Caco-2 (cell line): ENCODE results near the gene MEF2B. TPM values are rescaled to one million over a fixed set of nuclear protein-coding genes. Genes with fewer than 3 reads are reported as not detected.

Source experiments
- BruUV-seq: library from RNA; stranded (reverse); fragments of 400-500 nt; replicated peaks from 2 replicates; lab custom pipeline; 2021; lab: Mats Ljungman, UMichigan
- CTCF ChIA-PET: fragments of 300-600 bp; sonication (Branson Sonifier 250); formaldehyde crosslinking; loops from one replicate; lab custom pipeline; 2022; ENCODE audit warnings: antibody characterized with exemption; lab: Charles Lee
- POLR2A ChIA-PET: fragments of 300-600 bp; sonication (Branson Sonifier 250); formaldehyde crosslinking; loops from one replicate; lab custom pipeline; 2022; ENCODE audit warnings: antibody characterized with exemption; lab: Charles Lee
- DNase-seq, 2 experiments: peaks; one replicate each; pipeline versions ENCODE4 v3.0.0 to v3.0.0-alpha.2; 2020 to 2022
- H3K27me3 ChIP-seq: replicated peaks from 2 replicates; pipeline ENCODE4 v1.6.0; 2011; ENCODE audit warnings: low read length; ENCODE audit not compliant: control insufficient read depth, insufficient read depth
- H3K36me3 ChIP-seq: 2 replicates; pipeline ENCODE4 v1.5.1; 2011; ENCODE audit warnings: low read length; ENCODE audit not compliant: control insufficient read depth, insufficient read depth
- H3K4me1 ChIP-seq: fragments of 250-450 bp; sonication (Bioruptor Pico); 2 replicates; pipeline ENCODE4 v1.5.1; 2020; ENCODE audit warnings: mild to moderate bottlenecking
- H3K4me3 ChIP-seq: 2 replicates; pipeline ENCODE4 v1.5.1; 2011; ENCODE audit warnings: low read depth, mild to moderate bottlenecking, control low read depth, low read length
- H3K9me3 ChIP-seq: fragments of 250-450 bp; sonication (Bioruptor Pico); 2 replicates; pipeline ENCODE4 v1.5.1; 2020; ENCODE audit warnings: mild to moderate bottlenecking, moderate library complexity
- H3K27ac Mint-ChIP-seq: one replicate; pipeline ENCODE4 v1.8.0; 2022; ENCODE audit warnings: mixed read lengths; ENCODE audit not compliant: unreplicated experiment
- H3K27me3 Mint-ChIP-seq: one replicate; pipeline ENCODE4 v1.8.0; 2022; ENCODE audit warnings: mixed read lengths; ENCODE audit not compliant: insufficient read depth, unreplicated experiment
- H3K36me3 Mint-ChIP-seq: one replicate; pipeline ENCODE4 v1.8.0; 2022; ENCODE audit warnings: mild to moderate bottlenecking, mixed read lengths; ENCODE audit not compliant: insufficient read depth, unreplicated experiment
- H3K4me1 Mint-ChIP-seq: one replicate; pipeline ENCODE4 v1.8.0; 2022; ENCODE audit warnings: low read depth, mixed read lengths; ENCODE audit not compliant: unreplicated experiment
- H3K4me3 Mint-ChIP-seq: one replicate; pipeline ENCODE4 v1.8.0; 2022; ENCODE audit warnings: mild to moderate bottlenecking, moderate library complexity, mixed read lengths; ENCODE audit not compliant: unreplicated experiment
- H3K9me3 Mint-ChIP-seq: one replicate; pipeline ENCODE4 v1.8.0; 2022; ENCODE audit warnings: mixed read lengths; ENCODE audit not compliant: unreplicated experiment
- CTCF ChIP-seq, 2 experiments: fragments of 200-600 bp in 1 of 2; IDR thresholded peaks; 1 replicate in 1 of 2; 2 replicates in 1 of 2; pipeline versions ENCODE4 v1.5.1 to v1.8.0; 2011 to 2022; ENCODE audit warnings: antibody characterized with exemption in 1 of 2, control low read depth in 1 of 2, inconsistent platforms in 1 of 2, low read depth in 1 of 2, low read length in 1 of 2, mild to moderate bottlenecking in 1 of 2, moderate library complexity in 1 of 2; ENCODE audit not compliant: insufficient read depth in 1 of 2, severe bottlenecking in 1 of 2, unreplicated experiment in 1 of 2
- intact Hi-C: fragments of 100-400 bp; cut with micrococcal nuclease; formaldehyde crosslinking; loops from one replicate; pipeline ENCODE4 v1.10.0; 2022; ENCODE audit not compliant: unreplicated experiment
- total RNA-seq: library from RNA; stranded (reverse); gene quantifications from 2 replicates; pipeline ENCODE4 v1.2.3, GENCODE V29; 2022

MEF2B gene
- total RNA-seq, 1 experiment from 2014 or later, result 0.82 TPM

GRCh38 chr19:19131989-19132388 lies 38.1 kb downstream of the MEF2B start:
- Mint-ChIP-seq H3K36me3 (peaks cover 11% of the 10 kb centered on the region), H3K4me1 (no peaks in the 10 kb centered on the region), H3K4me3 (no peak overlapping the region), H3K27ac (no peak overlapping the region), H3K9me3 (no peaks in the 10 kb centered on the region), H3K27me3 (no peaks in the 10 kb centered on the region)
- Histone ChIP-seq H3K27me3 (no peaks in the 10 kb centered on the region), H3K9me3 (peaks cover 21% of the 10 kb centered on the region), H3K4me1 (no peaks in the 10 kb centered on the region), H3K4me3 (no peak overlapping the region), H3K36me3 (no peaks in the 10 kb centered on the region)
- TF ChIP-seq CTCF (IDR thresholded peaks at IDR 0.05; ENCODE audit: insufficient read depth in 1 of 2, low read depth in 1 of 2, low read length in 1 of 2, severe bottlenecking in 1 of 2, unreplicated experiment in 1 of 2), result no peak
- no peak for DNase-seq
- POLR2A ChIA-PET, result no interaction called here
- intact Hi-C loops, result no loop called here
- CTCF ChIA-PET, result no interaction called here
- no TSS peak for BruUV-seq

GRCh38 chr19:19126102-19126501 lies 44.0 kb downstream of the MEF2B start:
- Histone ChIP-seq H3K36me3 (no peaks in the 10 kb centered on the region), H3K27me3 (no peaks in the 10 kb centered on the region), H3K4me3 (no peak overlapping the region), H3K4me1 (no peaks in the 10 kb centered on the region), H3K9me3 (0 out of 2 replicates have a peak, but pooled peaks cover 2% of the 10 kb centered on the region)
- H3K27me3 Mint-ChIP-seq, result no peaks in the 10 kb centered on the region
- intact Hi-C loops, result no loop called here
- no peak overlapping the region for H3K4me3 Mint-ChIP-seq
- no TSS peak for BruUV-seq
- H3K27ac Mint-ChIP-seq, result no peak overlapping the region
- POLR2A ChIA-PET, result no interaction called here
- peaks cover 7% of the 10 kb centered on the region for H3K36me3 Mint-ChIP-seq
- H3K9me3 Mint-ChIP-seq, result peaks cover 13% of the 10 kb centered on the region
- CTCF ChIA-PET, result no interaction called here
- no peak for DNase-seq
- H3K4me1 Mint-ChIP-seq, result no peaks in the 10 kb centered on the region
- no peak for TF ChIP-seq CTCF (IDR thresholded peaks at IDR 0.05; ENCODE audit: insufficient read depth in 1 of 2, low read depth in 1 of 2, low read length in 1 of 2, severe bottlenecking in 1 of 2, unreplicated experiment in 1 of 2)

- Histone ChIP-seq H3K9me3 (no peaks in the 10 kb centered on the region), H3K36me3 (no peaks in the 10 kb centered on the region), H3K27me3 (no peaks in the 10 kb centered on the region), H3K4me3 (no peak overlapping the region), H3K4me1 (no peaks in the 10 kb centered on the region)
- no peaks in the 10 kb centered on the region for H3K27me3 Mint-ChIP-seq
- peaks cover 7% of the 10 kb centered on the region for H3K36me3 Mint-ChIP-seq
- no peaks in the 10 kb centered on the region for H3K4me1 Mint-ChIP-seq
- intact Hi-C loops, result no loop called here
- BruUV-seq, result no TSS peak
- ChIA-PET CTCF (no interaction called here), POLR2A (no interaction called here)
- H3K27ac Mint-ChIP-seq, result no peak overlapping the region
- peaks cover 13% of the 10 kb centered on the region for H3K9me3 Mint-ChIP-seq
- H3K4me3 Mint-ChIP-seq, result no peak overlapping the region
- DNase-seq, result no peak
- no peak for TF ChIP-seq CTCF (IDR thresholded peaks at IDR 0.05; ENCODE audit: insufficient read depth in 1 of 2, low read depth in 1 of 2, low read length in 1 of 2, severe bottlenecking in 1 of 2, unreplicated experiment in 1 of 2)
These were observed 46.7 kb downstream of the MEF2B start for GRCh38 chr19:19123386-19123785.
